ENCODE measurements around the gene GNL3.

GNL3 gene

GRCh38 chr3:52684184-52684583 is 1.6 kb upstream of the GNL3 start:
- no peak for DNase-seq (ENCODE audit: low read depth)
- H3K4me3 ChIP-seq (ENCODE audit: low read depth, low read length), result no peak overlapping the region

- DNase-seq (ENCODE audit: low read depth), result no peak
- H3K4me3 ChIP-seq (ENCODE audit: low read depth, low read length), result peak overlapping the region; percentile 99
These were observed 535 bp upstream of the GNL3 start for GRCh38 chr3:52685285-52685708.

GRCh38 chr3:52688266-52688665 is 2.4 kb downstream of the GNL3 start:
- no peak overlapping the region for H3K4me3 ChIP-seq (ENCODE audit: low read depth, low read length)
- no peak for DNase-seq (ENCODE audit: low read depth)

GRCh38 chr3:52689151-52689550 is 3.3 kb downstream of the GNL3 start:
- no peak overlapping the region for H3K4me3 ChIP-seq (ENCODE audit: low read depth, low read length)
- DNase-seq (ENCODE audit: low read depth), result no peak

- H3K4me3 ChIP-seq (ENCODE audit: low read depth, low read length), result no peak overlapping the region
- DNase-seq (ENCODE audit: low read depth), result no peak
These were observed 4.7 kb downstream of the GNL3 start for GRCh38 chr3:52690560-52690959.

GRCh38 chr3:52693071-52693470 is 7.2 kb downstream of the GNL3 start:
- H3K4me3 ChIP-seq (ENCODE audit: low read depth, low read length), result no peak overlapping the region
- DNase-seq (ENCODE audit: low read depth), result no peak

- no peak for DNase-seq (ENCODE audit: low read depth)
These were observed 8.8 kb downstream of the GNL3 start for GRCh38 chr3:52694528-52695189.

GRCh38 chr3:52695798-52696671 is 10.2 kb downstream of the GNL3 start:
- DNase-seq (ENCODE audit: low read depth), result no peak
- no peak overlapping the region for H3K4me3 ChIP-seq (ENCODE audit: low read depth, low read length)

More at GRCh38 chr3:52694528-52695189, 8.8 kb downstream of the GNL3 start:
- H3K4me3 ChIP-seq (ENCODE audit: low read depth, low read length), result no peak overlapping the region

GRCh38 chr3:52696830-52697631 is 11.2 kb downstream of the GNL3 start:
- H3K4me3 ChIP-seq (ENCODE audit: low read depth, low read length), result no peak overlapping the region
- no peak for DNase-seq (ENCODE audit: low read depth)

- no peak overlapping the region for H3K4me3 ChIP-seq (ENCODE audit: low read depth, low read length)
- DNase-seq (ENCODE audit: low read depth), result no peak
These were observed 11.8 kb downstream of the GNL3 start for GRCh38 chr3:52697632-52697965.

- H3K4me3 ChIP-seq (ENCODE audit: low read depth, low read length), result no peak overlapping the region
- DNase-seq (ENCODE audit: low read depth), result no peak
These were observed 17.5 kb downstream of the GNL3 start for GRCh38 chr3:52703341-52703740.

GRCh38 chr3:52704611-52705437 is 19.0 kb downstream of the GNL3 start:
- DNase-seq (ENCODE audit: low read depth), result no peak
- H3K4me3 ChIP-seq (ENCODE audit: low read depth, low read length), result peak overlapping the region; percentile 99

GRCh38 chr3:52705438-52705687 is 19.5 kb downstream of the GNL3 start:
- H3K4me3 ChIP-seq (ENCODE audit: low read depth, low read length), result peak overlapping the region; percentile 99

GRCh38 chr3:52705688-52706686 is 20.2 kb downstream of the GNL3 start, which contains the start of the genes GLT8D1 and SPCS1:
Gene GLT8D1, minus strand, starts transcription at chr3:52705791. Its CDS starts 5,331 bp downstream, at chr3:52700460.
Gene SPCS1, plus strand, starts transcription at chr3:52706106. Its CDS starts 141 bp downstream, at chr3:52706247.
- H3K4me3 ChIP-seq (ENCODE audit: low read depth, low read length), result peak within 1 kb of the TSS; percentile 99
- DNase-seq (ENCODE audit: low read depth), result peak; percentile 45

More at GRCh38 chr3:52705438-52705687, 19.5 kb downstream of the GNL3 start:
- DNase-seq (ENCODE audit: low read depth), result no peak

GRCh38 chr3:52707585-52707984 is 21.8 kb downstream of the GNL3 start:
- no peak for DNase-seq (ENCODE audit: low read depth)
- H3K4me3 ChIP-seq (ENCODE audit: low read depth, low read length), result no peak overlapping the region

- H3K4me3 ChIP-seq (ENCODE audit: low read depth, low read length), result no peak overlapping the region
- no peak for DNase-seq (ENCODE audit: low read depth)
These were observed 24.7 kb downstream of the GNL3 start for GRCh38 chr3:52710512-52710911.

GRCh38 chr3:52712291-52713212 is 26.7 kb downstream of the GNL3 start:
- no peak overlapping the region for H3K4me3 ChIP-seq (ENCODE audit: low read depth, low read length)

More at GRCh38 chr3:52712291-52713212, 26.7 kb downstream of the GNL3 start:
- no peak for DNase-seq (ENCODE audit: low read depth)

All from skeletal muscle cell (primary cell).